Effector memory CD4-positive, alpha-beta T cell (primary cell): ENCODE results near the gene IL17RE.

Experiments used
- DNase-seq, 3 donors: peaks; one replicate each; pipeline ENCODE4 v3.0.0-alpha.2; 2020
- H3K27ac ChIP-seq: 2 replicates; pipeline ENCODE4 v1.7.0; 2013; ENCODE audit warnings: mild to moderate bottlenecking, low read length, moderate library complexity; ENCODE audit not compliant: insufficient read depth, poor library complexity, severe bottlenecking
- H3K27me3 ChIP-seq: replicated peaks from 2 replicates; pipeline ENCODE4 v1.7.0; 2013; ENCODE audit warnings: mild to moderate bottlenecking, low read length; ENCODE audit not compliant: insufficient read depth, control insufficient read depth, poor library complexity, severe bottlenecking
- H3K36me3 ChIP-seq: 2 replicates; pipeline ENCODE4 v1.7.0; 2013; ENCODE audit warnings: mild to moderate bottlenecking, low read length, moderate library complexity; ENCODE audit not compliant: control insufficient read depth, insufficient read depth
- H3K4me1 ChIP-seq: 2 replicates; pipeline ENCODE4 v1.7.0; 2013; ENCODE audit warnings: low read length, mild to moderate bottlenecking; ENCODE audit not compliant: control insufficient read depth, insufficient read depth, poor library complexity, severe bottlenecking
- H3K4me3 ChIP-seq: 2 replicates; pipeline ENCODE4 v1.7.0; 2013; ENCODE audit warnings: low read length, low read depth, mild to moderate bottlenecking; ENCODE audit not compliant: insufficient read depth, poor library complexity, severe bottlenecking
- H3K9me3 ChIP-seq: 2 replicates; pipeline ENCODE4 v1.7.0; 2013; ENCODE audit warnings: mild to moderate bottlenecking, low read length, moderate library complexity; ENCODE audit not compliant: control insufficient read depth

Gene IL17RE

GRCh38 chr3:9901967-9902366, 681 bp upstream of the IL17RE start:
- Histone ChIP-seq H3K4me1 (peaks cover 14% of the 10 kb centered on the region), H3K36me3 (no peaks in the 10 kb centered on the region), H3K27ac (peak overlapping the region; percentile 12), H3K9me3 (no peaks in the 10 kb centered on the region), H3K27me3 (no peaks in the 10 kb centered on the region), H3K4me3 (peak overlapping the region; percentile 33)
- peak in 2 of 3 donors; percentile 38 to 44 for DNase-seq

GRCh38 chr3:9903238-9903624, 583 bp downstream of the IL17RE start:
- Histone ChIP-seq H3K27ac (no peak overlapping the region), H3K4me1 (peaks cover 14% of the 10 kb centered on the region), H3K9me3 (no peaks in the 10 kb centered on the region), H3K27me3 (no peaks in the 10 kb centered on the region), H3K36me3 (no peaks in the 10 kb centered on the region), H3K4me3 (no peak overlapping the region)
- no peak for DNase-seq

GRCh38 chr3:9903904-9904303, 1.3 kb downstream of the IL17RE start:
- no peak for DNase-seq
- no peak overlapping the region for H3K27ac ChIP-seq
- H3K4me3 ChIP-seq: no peak overlapping the region
- peaks cover 14% of the 10 kb centered on the region for H3K4me1 ChIP-seq
- H3K36me3 ChIP-seq: no peaks in the 10 kb centered on the region
- H3K9me3 ChIP-seq: no peaks in the 10 kb centered on the region
- no peaks in the 10 kb centered on the region for H3K27me3 ChIP-seq

GRCh38 chr3:9906480-9906879, 3.8 kb downstream of the IL17RE start:
- H3K4me1 ChIP-seq: peaks cover 14% of the 10 kb centered on the region
- H3K36me3 ChIP-seq: no peaks in the 10 kb centered on the region
- H3K9me3 ChIP-seq: no peaks in the 10 kb centered on the region
- no peaks in the 10 kb centered on the region for H3K27me3 ChIP-seq
- no peak overlapping the region for H3K27ac ChIP-seq
- no peak for DNase-seq
- H3K4me3 ChIP-seq: no peak overlapping the region

GRCh38 chr3:9908286-9908685, 5.6 kb downstream of the IL17RE start:
- H3K36me3 ChIP-seq: no peaks in the 10 kb centered on the region
- H3K4me1 ChIP-seq: peaks cover 5% of the 10 kb centered on the region
- no peak overlapping the region for H3K4me3 ChIP-seq
- H3K27ac ChIP-seq: no peak overlapping the region
- no peaks in the 10 kb centered on the region for H3K9me3 ChIP-seq
- no peak for DNase-seq
- no peaks in the 10 kb centered on the region for H3K27me3 ChIP-seq

- H3K36me3 ChIP-seq: no peaks in the 10 kb centered on the region
- H3K27ac ChIP-seq: no peak overlapping the region
- no peak for DNase-seq
- H3K4me3 ChIP-seq: no peak overlapping the region
- no peaks in the 10 kb centered on the region for H3K27me3 ChIP-seq
- H3K4me1 ChIP-seq: peaks cover 5% of the 10 kb centered on the region
- H3K9me3 ChIP-seq: no peaks in the 10 kb centered on the region
Observed at GRCh38 chr3:9909221-9910013, 6.8 kb downstream of the IL17RE start.

GRCh38 chr3:9911863-9912262, 9.2 kb downstream of the IL17RE start:
- H3K4me1 ChIP-seq: peaks cover 9% of the 10 kb centered on the region
- H3K9me3 ChIP-seq: no peaks in the 10 kb centered on the region
- H3K27me3 ChIP-seq: no peaks in the 10 kb centered on the region
- no peak overlapping the region for H3K27ac ChIP-seq
- DNase-seq: no peak
- no peaks in the 10 kb centered on the region for H3K36me3 ChIP-seq
- no peak overlapping the region for H3K4me3 ChIP-seq

GRCh38 chr3:9912294-9912935, 9.8 kb downstream of the IL17RE start:
- Histone ChIP-seq H3K9me3 (no peaks in the 10 kb centered on the region), H3K27me3 (no peaks in the 10 kb centered on the region), H3K4me3 (no peak overlapping the region), H3K27ac (no peak overlapping the region), H3K36me3 (no peaks in the 10 kb centered on the region), H3K4me1 (peaks cover 9% of the 10 kb centered on the region)
- DNase-seq: no peak

GRCh38 chr3:9913601-9914000, 11.0 kb downstream of the IL17RE start:
- Histone ChIP-seq H3K4me1 (peaks cover 9% of the 10 kb centered on the region), H3K9me3 (no peaks in the 10 kb centered on the region), H3K36me3 (no peaks in the 10 kb centered on the region), H3K4me3 (no peak overlapping the region), H3K27me3 (no peaks in the 10 kb centered on the region), H3K27ac (no peak overlapping the region)
- no peak for DNase-seq

- Histone ChIP-seq H3K36me3 (no peaks in the 10 kb centered on the region), H3K27ac (no peak overlapping the region), H3K9me3 (no peaks in the 10 kb centered on the region), H3K4me3 (no peak overlapping the region), H3K27me3 (no peaks in the 10 kb centered on the region), H3K4me1 (peaks cover 9% of the 10 kb centered on the region)
- no peak for DNase-seq
Observed at GRCh38 chr3:9914011-9914410, 11.4 kb downstream of the IL17RE start.
